Sigmoid colon (tissue), 4 donors: ENCODE data around the gene CPA5.

ENCODE experiments used
- EP300 ChIP-seq, 4 donors: sonication (generic); formaldehyde crosslinking; IDR thresholded peaks; one replicate each; pipeline ENCODE4 v1.6.1; 2017; ENCODE audit warnings: antibody characterized with exemption in 4 of 4
- POLR2A ChIP-seq, 2 donors: fragments of 450-650 bp; IDR thresholded peaks; one replicate each; pipeline ENCODE4 v1.6.1; 2016; ENCODE audit warnings: antibody characterized with exemption in 2 of 2, mild to moderate bottlenecking in 2 of 2, moderate library complexity in 2 of 2
- POLR2AphosphoS5 ChIP-seq, 4 donors: sonication (generic); formaldehyde crosslinking; IDR thresholded peaks; one replicate each; pipeline ENCODE4 v1.6.1; 2017; ENCODE audit warnings: antibody characterized with exemption in 4 of 4
- TF ChIP-seq, protein P1 (sequence below), 4 experiments: fragments of 450-650 bp in 3 of 4; fragments of 200-600 bp in 1 of 4; IDR thresholded peaks; one replicate each; pipeline ENCODE4 v1.5.1; 2016 to 2019; ENCODE audit warnings: antibody characterized with exemption in 4 of 4, mild to moderate bottlenecking in 3 of 4, moderate library complexity in 2 of 4

DNA sequence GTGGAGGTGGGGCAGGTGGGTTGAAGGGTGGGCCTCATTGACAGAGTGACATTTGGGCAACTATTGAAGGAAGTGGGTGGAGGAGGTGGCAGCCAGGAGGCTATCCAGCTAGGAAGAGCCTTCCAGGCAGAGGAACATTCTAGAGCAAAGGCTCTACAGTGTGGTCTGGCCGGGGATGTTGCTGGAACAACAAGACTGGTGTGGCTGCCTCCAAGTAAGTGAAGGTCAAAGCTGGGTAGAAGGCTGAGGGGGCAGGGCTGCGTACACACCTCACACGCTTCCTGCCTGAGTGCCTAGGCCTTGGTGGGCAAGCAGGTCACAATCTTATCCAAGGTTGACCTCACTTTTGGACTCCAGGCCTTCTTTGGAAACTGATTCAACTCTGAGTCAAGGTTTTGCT is 42.3 kb downstream of the CPA5 start:
- TF ChIP-seq, protein P1, sequence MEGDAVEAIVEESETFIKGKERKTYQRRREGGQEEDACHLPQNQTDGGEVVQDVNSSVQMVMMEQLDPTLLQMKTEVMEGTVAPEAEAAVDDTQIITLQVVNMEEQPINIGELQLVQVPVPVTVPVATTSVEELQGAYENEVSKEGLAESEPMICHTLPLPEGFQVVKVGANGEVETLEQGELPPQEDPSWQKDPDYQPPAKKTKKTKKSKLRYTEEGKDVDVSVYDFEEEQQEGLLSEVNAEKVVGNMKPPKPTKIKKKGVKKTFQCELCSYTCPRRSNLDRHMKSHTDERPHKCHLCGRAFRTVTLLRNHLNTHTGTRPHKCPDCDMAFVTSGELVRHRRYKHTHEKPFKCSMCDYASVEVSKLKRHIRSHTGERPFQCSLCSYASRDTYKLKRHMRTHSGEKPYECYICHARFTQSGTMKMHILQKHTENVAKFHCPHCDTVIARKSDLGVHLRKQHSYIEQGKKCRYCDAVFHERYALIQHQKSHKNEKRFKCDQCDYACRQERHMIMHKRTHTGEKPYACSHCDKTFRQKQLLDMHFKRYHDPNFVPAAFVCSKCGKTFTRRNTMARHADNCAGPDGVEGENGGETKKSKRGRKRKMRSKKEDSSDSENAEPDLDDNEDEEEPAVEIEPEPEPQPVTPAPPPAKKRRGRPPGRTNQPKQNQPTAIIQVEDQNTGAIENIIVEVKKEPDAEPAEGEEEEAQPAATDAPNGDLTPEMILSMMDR (IDR thresholded peaks at IDR 0.05) = no peak
- TF ChIP-seq POLR2AphosphoS5 (IDR thresholded peaks at IDR 0.05) (no peak), POLR2A (IDR thresholded peaks at IDR 0.05) (no peak), EP300 (IDR thresholded peaks at IDR 0.05) (no peak)
